ENCODE results near the gene ZZZ3. TPM values are rescaled to one million over a fixed set of nuclear protein-coding genes. Genes with fewer than 3 reads are reported as not detected.

The ZZZ3 gene
- total RNA-seq, 4 donors from 2014 or later = 36.6 to 182 (median 79.6) TPM

- no peak overlapping the region for H3K27ac ChIP-seq
- no peaks in the 10 kb centered on the region for H3K27me3 ChIP-seq
- TF ChIP-seq POLR2A (IDR thresholded peaks at IDR 0.05) (no peak), CTCF (IDR thresholded peaks at IDR 0.05) (no peak)
- intact Hi-C loops (cut with DNase I; ENCODE audit: low total_unique reads) = no loop called here
- no peaks in the 10 kb centered on the region for H3K4me1 ChIP-seq
- no peaks in the 10 kb centered on the region for H3K36me3 ChIP-seq
- no peak for DNase-seq
- H3K4me3 ChIP-seq = no peak overlapping the region
- H3K9me3 ChIP-seq = no peaks in the 10 kb centered on the region
Observed at GRCh38 chr1:77639056-77639455, 43.4 kb downstream of the ZZZ3 start.

- H3K4me3 ChIP-seq = no peak overlapping the region
- no peaks in the 10 kb centered on the region for H3K9me3 ChIP-seq
- no peaks in the 10 kb centered on the region for H3K36me3 ChIP-seq
- no peaks in the 10 kb centered on the region for H3K4me1 ChIP-seq
- DNase-seq = no peak
- H3K27me3 ChIP-seq = no peaks in the 10 kb centered on the region
- intact Hi-C loops (cut with DNase I; ENCODE audit: low total_unique reads) = no loop called here
- TF ChIP-seq POLR2A (IDR thresholded peaks at IDR 0.05) = no peak
- no peak for TF ChIP-seq CTCF (IDR thresholded peaks at IDR 0.05)
- H3K27ac ChIP-seq = no peak overlapping the region
Observed at GRCh38 chr1:77636864-77637263, 45.6 kb downstream of the ZZZ3 start.

Small RNAs within 50 kb of the gene (small RNA-seq; reads per million reads assigned to genes)
- gene RN7SL370P = not detected

Other genes starting within 250 kb of the ZZZ3 start
- 100 to 1,000 TPM in 2 of 4 donors, 10 to 100 TPM in 2; 67.1 to 193 (median 123) TPM for gene USP33, start 77.2 kb upstream of the ZZZ3 start, total RNA-seq
- 10 to 100 TPM in 3 of 4 donors, 1 to 10 TPM in 1; 3.8 to 36.6 (median 22.9) TPM for gene MIGA1, start 97.0 kb upstream of the ZZZ3 start, total RNA-seq
- 10 to 100 TPM in 3 of 4 donors, 1 to 10 TPM in 1; 9.5 to 48.4 (median 34.9) TPM for gene NEXN, start 206.0 kb upstream of the ZZZ3 start, total RNA-seq